22Rv1 (cell line): Measurements from ENCODE around the gene WDR54.

Source experiments
- ZFX ChIP-seq: fragments of 450-650 bp; IDR thresholded peaks from 2 replicates; pipeline ENCODE4 v1.6.1; 2017; ENCODE audit warnings: antibody characterized with exemption, borderline replicate concordance
- TF ChIP-seq, protein P1 (sequence below): fragments of 450-650 bp; IDR thresholded peaks from 2 replicates; pipeline ENCODE4 v1.5.1; 2017; ENCODE audit warnings: mild to moderate bottlenecking

DNA sequence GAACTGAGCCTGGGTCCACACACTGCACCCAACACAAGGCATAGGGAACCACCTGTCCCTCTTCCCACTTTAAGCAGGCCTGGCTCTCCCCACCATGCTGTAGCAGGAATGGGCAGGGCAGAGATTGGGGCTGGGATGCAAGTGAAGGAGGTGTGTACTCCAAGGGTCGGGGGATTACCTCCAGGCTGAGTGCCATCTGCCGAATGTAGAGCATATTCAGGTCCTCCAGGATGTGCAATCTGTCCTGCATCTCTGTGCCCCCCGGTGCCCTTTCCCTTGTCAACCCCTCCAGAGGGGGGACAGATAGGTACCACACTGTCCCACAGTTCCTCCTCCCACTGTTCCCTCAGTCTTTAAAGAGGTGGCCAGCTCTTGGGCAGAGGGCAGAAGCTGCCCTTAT is 17.8 kb downstream of the WDR54 start:
- TF ChIP-seq, protein P1, sequence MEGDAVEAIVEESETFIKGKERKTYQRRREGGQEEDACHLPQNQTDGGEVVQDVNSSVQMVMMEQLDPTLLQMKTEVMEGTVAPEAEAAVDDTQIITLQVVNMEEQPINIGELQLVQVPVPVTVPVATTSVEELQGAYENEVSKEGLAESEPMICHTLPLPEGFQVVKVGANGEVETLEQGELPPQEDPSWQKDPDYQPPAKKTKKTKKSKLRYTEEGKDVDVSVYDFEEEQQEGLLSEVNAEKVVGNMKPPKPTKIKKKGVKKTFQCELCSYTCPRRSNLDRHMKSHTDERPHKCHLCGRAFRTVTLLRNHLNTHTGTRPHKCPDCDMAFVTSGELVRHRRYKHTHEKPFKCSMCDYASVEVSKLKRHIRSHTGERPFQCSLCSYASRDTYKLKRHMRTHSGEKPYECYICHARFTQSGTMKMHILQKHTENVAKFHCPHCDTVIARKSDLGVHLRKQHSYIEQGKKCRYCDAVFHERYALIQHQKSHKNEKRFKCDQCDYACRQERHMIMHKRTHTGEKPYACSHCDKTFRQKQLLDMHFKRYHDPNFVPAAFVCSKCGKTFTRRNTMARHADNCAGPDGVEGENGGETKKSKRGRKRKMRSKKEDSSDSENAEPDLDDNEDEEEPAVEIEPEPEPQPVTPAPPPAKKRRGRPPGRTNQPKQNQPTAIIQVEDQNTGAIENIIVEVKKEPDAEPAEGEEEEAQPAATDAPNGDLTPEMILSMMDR, result no peak
- TF ChIP-seq ZFX, result no peak
